ENCODE measurements around the gene SSTR4.
"Not testable (repeated sequence)": the region's sequence is repeated elsewhere in the genome, so short reads cannot be mapped to it uniquely, and the experiment has no call there.

SSTR4 gene

GRCh38 chr20:23021951-23022350 lies 13.2 kb upstream of the SSTR4 start:
- no peaks in the 10 kb centered on the region for H3K27me3 ChIP-seq (ENCODE audit: low read depth)
- H3K9me3 ChIP-seq, result no peaks in the 10 kb centered on the region
- no peaks in the 10 kb centered on the region for H3K4me1 ChIP-seq
- H3K4me3 ChIP-seq, result no peak overlapping the region
- H3K36me3 ChIP-seq (replicated peaks), result no peaks in the 10 kb centered on the region
- in situ Hi-C loops (cut with MboI; ENCODE audit: low sequenced_read_pairs), result loop anchor here (25.0 kb wide), 1 partner anchor 90 kb away; no protein-coding TSS in a partner anchor
- DNase-seq (ENCODE audit: low spot score in 2 of 2), result no peak

GRCh38 chr20:23022849-23023248 lies 12.3 kb upstream of the SSTR4 start:
- DNase-seq (ENCODE audit: low spot score in 2 of 2), result no peak
- Histone ChIP-seq H3K27me3 (ENCODE audit: low read depth) (no peaks in the 10 kb centered on the region), H3K4me3 (no peak overlapping the region), H3K36me3 (replicated peaks) (no peaks in the 10 kb centered on the region), H3K9me3 (no peaks in the 10 kb centered on the region), H3K4me1 (no peaks in the 10 kb centered on the region)
- in situ Hi-C loops (cut with MboI; ENCODE audit: low sequenced_read_pairs), result loop anchor here (25.0 kb wide), 1 partner anchor 89 kb away; no protein-coding TSS in a partner anchor

DNA sequence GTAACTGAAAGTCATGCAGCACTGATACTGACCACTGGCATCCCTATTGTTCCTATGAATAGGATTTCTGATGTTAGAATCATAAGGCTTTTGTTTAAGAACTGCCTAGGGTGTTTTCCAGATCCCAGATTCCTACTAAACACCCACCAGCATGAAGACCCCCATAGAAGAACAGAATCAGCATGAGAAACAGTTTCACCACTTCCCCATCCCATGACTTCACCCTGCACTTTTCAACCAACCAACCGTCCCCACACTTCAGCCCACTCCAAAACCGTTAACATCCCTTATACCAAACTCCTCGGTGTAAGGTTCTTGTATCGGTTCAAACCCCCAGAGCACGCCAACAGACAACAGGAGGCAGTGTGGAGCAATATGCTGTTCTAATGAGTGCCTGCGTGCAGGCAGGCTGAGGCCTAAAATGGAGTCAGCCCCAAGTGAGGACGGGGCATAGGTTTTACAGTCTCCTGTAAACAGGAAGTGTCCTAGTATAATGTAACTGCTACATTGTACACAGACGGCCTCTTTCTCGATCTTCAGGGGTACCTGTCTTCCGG lies 11.4 kb upstream of the SSTR4 start:
- Histone ChIP-seq H3K9me3 (no peaks in the 10 kb centered on the region), H3K4me1 (no peaks in the 10 kb centered on the region), H3K4me3 (no peak overlapping the region), H3K27me3 (ENCODE audit: low read depth) (no peaks in the 10 kb centered on the region), H3K36me3 (replicated peaks) (no peaks in the 10 kb centered on the region)
- in situ Hi-C loops (cut with MboI; ENCODE audit: low sequenced_read_pairs), result loop anchor here (25.0 kb wide), 1 partner anchor 89 kb away; no protein-coding TSS in a partner anchor
- no peak for DNase-seq (ENCODE audit: low spot score in 2 of 2)

DNA sequence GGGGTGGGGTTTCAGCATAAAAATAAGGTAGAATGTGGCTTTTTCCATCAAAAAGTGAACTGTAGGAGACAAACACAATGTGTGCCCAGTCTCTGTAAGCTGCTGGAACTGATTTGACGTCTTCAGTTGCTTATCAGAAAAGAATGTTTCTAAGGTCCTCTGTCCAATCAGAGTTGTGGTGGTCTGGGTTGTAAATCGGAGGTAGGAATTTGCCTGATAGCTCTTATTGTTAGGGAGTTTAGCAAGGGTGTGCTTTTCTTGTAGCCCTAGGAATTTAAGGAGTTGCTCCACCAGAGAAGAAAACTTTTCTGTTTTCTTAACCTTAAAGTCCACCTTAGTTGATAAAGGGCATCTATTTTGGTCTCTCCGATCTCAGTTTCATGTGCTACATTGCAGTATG lies 10.4 kb upstream of the SSTR4 start:
- DNase-seq (ENCODE audit: low spot score in 2 of 2), result no peak

GRCh38 chr20:23025503-23025902 lies 9.6 kb upstream of the SSTR4 start:
- in situ Hi-C loops (cut with MboI; ENCODE audit: low sequenced_read_pairs); DNase-seq (ENCODE audit: low spot score in 2 of 2); H3K4me3 ChIP-seq; H3K9me3 ChIP-seq; H3K36me3 ChIP-seq (replicated peaks); H3K27me3 ChIP-seq (ENCODE audit: low read depth); H3K4me1 ChIP-seq: not testable (repeated sequence)

More for the DNA sequence above, 10.4 kb upstream of the SSTR4 start:
- Histone ChIP-seq H3K9me3 (no peaks in the 10 kb centered on the region), H3K27me3 (ENCODE audit: low read depth) (no peaks in the 10 kb centered on the region), H3K4me1 (no peaks in the 10 kb centered on the region), H3K4me3 (no peak overlapping the region), H3K36me3 (replicated peaks) (no peaks in the 10 kb centered on the region)
- in situ Hi-C loops (cut with MboI; ENCODE audit: low sequenced_read_pairs), result loop anchor here (25.0 kb wide), 1 partner anchor 88 kb away; no protein-coding TSS in a partner anchor

GRCh38 chr20:23027721-23028120 lies 7.4 kb upstream of the SSTR4 start:
- H3K4me1 ChIP-seq, result no peaks in the 10 kb centered on the region
- no peak for DNase-seq (ENCODE audit: low spot score in 2 of 2)
- H3K9me3 ChIP-seq, result no peaks in the 10 kb centered on the region
- no peak overlapping the region for H3K4me3 ChIP-seq
- no peaks in the 10 kb centered on the region for H3K36me3 ChIP-seq (replicated peaks)
- in situ Hi-C loops (cut with MboI; ENCODE audit: low sequenced_read_pairs), result no loop called here
- H3K27me3 ChIP-seq (ENCODE audit: low read depth), result no peaks in the 10 kb centered on the region

DNA sequence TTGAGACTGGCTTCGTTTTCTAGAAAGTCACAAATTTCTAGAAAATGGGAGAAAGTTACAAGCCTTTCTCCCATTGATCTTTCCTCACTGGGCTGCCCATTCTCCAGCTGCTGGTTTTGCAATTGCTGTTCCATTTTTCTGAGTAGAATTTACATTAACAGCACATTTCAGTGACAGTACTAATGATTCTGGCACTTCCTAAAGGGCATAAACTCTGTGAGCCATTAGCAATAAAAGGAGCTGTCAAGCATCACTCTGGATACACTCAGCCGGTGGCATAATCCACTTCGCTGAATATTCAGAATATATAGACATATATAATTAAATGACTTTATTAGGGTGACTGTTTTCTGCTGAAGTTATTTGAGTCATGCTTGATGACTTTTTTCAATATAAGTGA lies 6.7 kb upstream of the SSTR4 start:
- no peak overlapping the region for H3K4me3 ChIP-seq
- in situ Hi-C loops (cut with MboI; ENCODE audit: low sequenced_read_pairs), result no loop called here
- H3K9me3 ChIP-seq, result no peaks in the 10 kb centered on the region
- H3K36me3 ChIP-seq (replicated peaks), result no peaks in the 10 kb centered on the region
- no peak for DNase-seq (ENCODE audit: low spot score in 2 of 2)
- H3K4me1 ChIP-seq, result no peaks in the 10 kb centered on the region
- H3K27me3 ChIP-seq (ENCODE audit: low read depth), result no peaks in the 10 kb centered on the region

GRCh38 chr20:23029324-23029723 lies 5.8 kb upstream of the SSTR4 start:
- no peak overlapping the region for H3K4me3 ChIP-seq
- H3K27me3 ChIP-seq (ENCODE audit: low read depth), result no peaks in the 10 kb centered on the region
- in situ Hi-C loops (cut with MboI; ENCODE audit: low sequenced_read_pairs), result no loop called here
- no peaks in the 10 kb centered on the region for H3K36me3 ChIP-seq (replicated peaks)
- no peaks in the 10 kb centered on the region for H3K9me3 ChIP-seq
- H3K4me1 ChIP-seq, result no peaks in the 10 kb centered on the region
- DNase-seq (ENCODE audit: low spot score in 2 of 2), result no peak

GRCh38 chr20:23031346-23031745 lies 3.8 kb upstream of the SSTR4 start:
- no peak for DNase-seq (ENCODE audit: low spot score in 2 of 2)
- no peaks in the 10 kb centered on the region for H3K9me3 ChIP-seq
- in situ Hi-C loops (cut with MboI; ENCODE audit: low sequenced_read_pairs), result no loop called here
- no peaks in the 10 kb centered on the region for H3K36me3 ChIP-seq (replicated peaks)
- no peaks in the 10 kb centered on the region for H3K27me3 ChIP-seq (ENCODE audit: low read depth)
- H3K4me1 ChIP-seq, result no peaks in the 10 kb centered on the region
- no peak overlapping the region for H3K4me3 ChIP-seq

DNA sequence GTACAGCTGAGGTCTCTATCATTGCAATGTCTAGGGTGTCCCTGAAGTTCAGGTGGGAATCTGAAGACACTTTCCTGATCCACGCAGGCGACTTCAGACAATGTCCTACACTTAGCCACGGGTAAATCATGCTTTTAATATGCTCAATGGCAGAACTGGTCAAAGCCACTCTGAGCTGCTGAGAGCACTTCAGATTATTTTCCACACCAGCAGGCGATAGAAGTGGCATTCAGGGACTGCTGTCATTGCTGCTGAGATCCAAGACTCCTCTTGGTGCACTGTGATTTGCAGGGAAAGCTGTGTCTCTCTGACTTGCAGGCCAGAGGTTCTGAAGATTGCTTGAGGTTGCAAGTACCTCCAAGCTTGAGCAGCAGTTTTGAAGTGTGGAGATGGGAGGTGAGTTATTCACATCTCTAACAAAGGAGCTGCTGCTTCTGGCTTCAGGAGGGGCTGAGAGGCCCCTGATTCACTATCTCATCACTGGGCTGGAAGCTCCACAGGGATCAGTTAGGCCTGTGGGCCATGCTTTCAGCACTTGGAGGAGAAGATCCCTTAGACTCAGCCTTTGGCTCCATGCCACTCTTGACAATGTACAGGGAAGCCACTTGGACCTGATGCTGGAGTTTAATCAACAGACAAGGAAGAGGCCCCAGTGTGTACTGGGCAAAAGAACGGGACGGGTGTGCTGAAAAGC lies 2.9 kb upstream of the SSTR4 start:
- no peaks in the 10 kb centered on the region for H3K4me1 ChIP-seq
- no peaks in the 10 kb centered on the region for H3K27me3 ChIP-seq (ENCODE audit: low read depth)
- no peaks in the 10 kb centered on the region for H3K9me3 ChIP-seq
- in situ Hi-C loops (cut with MboI; ENCODE audit: low sequenced_read_pairs), result no loop called here
- DNase-seq (ENCODE audit: low spot score in 2 of 2), result no peak
- no peak overlapping the region for H3K4me3 ChIP-seq
- H3K36me3 ChIP-seq (replicated peaks), result no peaks in the 10 kb centered on the region

GRCh38 chr20:23032750-23033078 lies 2.4 kb upstream of the SSTR4 start:
- no peaks in the 10 kb centered on the region for H3K9me3 ChIP-seq
- in situ Hi-C loops (cut with MboI; ENCODE audit: low sequenced_read_pairs), result no loop called here
- H3K27me3 ChIP-seq (ENCODE audit: low read depth), result no peaks in the 10 kb centered on the region
- H3K36me3 ChIP-seq (replicated peaks), result no peaks in the 10 kb centered on the region
- no peaks in the 10 kb centered on the region for H3K4me1 ChIP-seq
- DNase-seq (ENCODE audit: low spot score in 2 of 2), result no peak
- no peak overlapping the region for H3K4me3 ChIP-seq

- H3K36me3 ChIP-seq (replicated peaks), result no peaks in the 10 kb centered on the region
- no peaks in the 10 kb centered on the region for H3K4me1 ChIP-seq
- DNase-seq (ENCODE audit: low spot score in 2 of 2), result no peak
- no peak overlapping the region for H3K4me3 ChIP-seq
- in situ Hi-C loops (cut with MboI; ENCODE audit: low sequenced_read_pairs), result no loop called here
- no peaks in the 10 kb centered on the region for H3K27me3 ChIP-seq (ENCODE audit: low read depth)
- no peaks in the 10 kb centered on the region for H3K9me3 ChIP-seq
These were observed 1.2 kb upstream of the SSTR4 start for GRCh38 chr20:23033918-23034317.

DNA sequence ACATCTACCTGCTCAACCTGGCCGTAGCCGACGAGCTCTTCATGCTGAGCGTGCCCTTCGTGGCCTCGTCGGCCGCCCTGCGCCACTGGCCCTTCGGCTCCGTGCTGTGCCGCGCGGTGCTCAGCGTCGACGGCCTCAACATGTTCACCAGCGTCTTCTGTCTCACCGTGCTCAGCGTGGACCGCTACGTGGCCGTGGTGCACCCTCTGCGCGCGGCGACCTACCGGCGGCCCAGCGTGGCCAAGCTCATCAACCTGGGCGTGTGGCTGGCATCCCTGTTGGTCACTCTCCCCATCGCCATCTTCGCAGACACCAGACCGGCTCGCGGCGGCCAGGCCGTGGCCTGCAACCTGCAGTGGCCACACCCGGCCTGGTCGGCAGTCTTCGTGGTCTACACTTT lies 619 bp downstream of the SSTR4 start:
- Histone ChIP-seq H3K4me1 (no peaks in the 10 kb centered on the region), H3K27me3 (ENCODE audit: low read depth) (no peaks in the 10 kb centered on the region), H3K36me3 (replicated peaks) (no peaks in the 10 kb centered on the region), H3K9me3 (no peaks in the 10 kb centered on the region), H3K4me3 (no peak overlapping the region)
- DNase-seq (ENCODE audit: low spot score in 2 of 2), result no peak
- in situ Hi-C loops (cut with MboI; ENCODE audit: low sequenced_read_pairs), result no loop called here

DNA sequence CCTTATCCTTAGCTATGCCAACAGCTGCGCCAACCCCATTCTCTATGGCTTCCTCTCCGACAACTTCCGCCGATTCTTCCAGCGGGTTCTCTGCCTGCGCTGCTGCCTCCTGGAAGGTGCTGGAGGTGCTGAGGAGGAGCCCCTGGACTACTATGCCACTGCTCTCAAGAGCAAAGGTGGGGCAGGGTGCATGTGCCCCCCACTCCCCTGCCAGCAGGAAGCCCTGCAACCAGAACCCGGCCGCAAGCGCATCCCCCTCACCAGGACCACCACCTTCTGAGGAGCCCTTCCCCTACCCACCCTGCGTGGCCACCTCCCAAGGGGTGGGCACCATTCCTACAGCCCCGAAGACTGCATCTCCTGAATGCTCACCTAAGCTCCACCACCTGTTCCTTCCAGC lies 1.3 kb downstream of the SSTR4 start:
- Histone ChIP-seq H3K4me1 (no peaks in the 10 kb centered on the region), H3K4me3 (no peak overlapping the region), H3K9me3 (no peaks in the 10 kb centered on the region), H3K36me3 (replicated peaks) (no peaks in the 10 kb centered on the region), H3K27me3 (ENCODE audit: low read depth) (no peaks in the 10 kb centered on the region)
- no peak for DNase-seq (ENCODE audit: low spot score in 2 of 2)
- in situ Hi-C loops (cut with MboI; ENCODE audit: low sequenced_read_pairs), result no loop called here

DNA sequence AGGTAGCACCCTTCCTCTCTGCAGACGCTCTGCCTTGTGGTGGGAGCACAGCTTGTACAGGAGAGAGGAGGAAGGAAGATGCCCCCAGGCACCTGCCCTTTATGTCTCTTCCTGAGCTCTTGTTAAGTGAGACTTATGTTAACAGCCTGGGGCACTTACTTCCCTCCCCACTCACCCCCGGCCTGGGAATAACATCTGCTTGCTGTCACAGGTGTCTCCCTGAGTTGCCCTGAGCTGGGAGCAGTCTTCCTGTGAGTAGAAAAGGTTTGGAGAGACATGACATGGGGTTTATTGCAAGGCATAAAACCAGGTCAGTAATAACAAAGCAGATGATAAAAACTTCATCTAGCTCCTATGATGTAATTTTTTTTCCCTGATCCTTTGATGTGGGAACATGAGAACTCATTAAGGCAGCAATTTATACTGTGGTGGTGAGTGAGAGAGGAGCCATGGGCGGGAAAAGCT lies 1.9 kb downstream of the SSTR4 start:
- in situ Hi-C loops (cut with MboI; ENCODE audit: low sequenced_read_pairs), result no loop called here
- no peaks in the 10 kb centered on the region for H3K9me3 ChIP-seq
- H3K4me3 ChIP-seq, result no peak overlapping the region
- H3K4me1 ChIP-seq, result no peaks in the 10 kb centered on the region
- no peaks in the 10 kb centered on the region for H3K36me3 ChIP-seq (replicated peaks)
- no peaks in the 10 kb centered on the region for H3K27me3 ChIP-seq (ENCODE audit: low read depth)
- no peak for DNase-seq (ENCODE audit: low spot score in 2 of 2)
